Thyroid gland (tissue), 4 donors: ENCODE results near the gene MAML1.

Experiments
- POLR2A ChIP-seq, 2 donors: fragments of 450-650 bp; IDR thresholded peaks; one replicate each; pipeline ENCODE4 v1.6.1; 2017; ENCODE audit warnings: antibody characterized with exemption in 2 of 2, mild to moderate bottlenecking in 2 of 2, moderate library complexity in 1 of 2
- TF ChIP-seq, protein P1 (sequence below), 6 experiments: fragments of 200-600 bp in 3 of 6; fragments of 450-650 bp in 3 of 6; sonication (generic) in 3 of 6; IDR thresholded peaks; one replicate each; pipeline ENCODE4 v1.5.1; 2016 to 2019; ENCODE audit warnings: antibody characterized with exemption in 6 of 6, mild to moderate bottlenecking in 2 of 6, inconsistent platforms in 1 of 6, moderate library complexity in 1 of 6

DNA sequence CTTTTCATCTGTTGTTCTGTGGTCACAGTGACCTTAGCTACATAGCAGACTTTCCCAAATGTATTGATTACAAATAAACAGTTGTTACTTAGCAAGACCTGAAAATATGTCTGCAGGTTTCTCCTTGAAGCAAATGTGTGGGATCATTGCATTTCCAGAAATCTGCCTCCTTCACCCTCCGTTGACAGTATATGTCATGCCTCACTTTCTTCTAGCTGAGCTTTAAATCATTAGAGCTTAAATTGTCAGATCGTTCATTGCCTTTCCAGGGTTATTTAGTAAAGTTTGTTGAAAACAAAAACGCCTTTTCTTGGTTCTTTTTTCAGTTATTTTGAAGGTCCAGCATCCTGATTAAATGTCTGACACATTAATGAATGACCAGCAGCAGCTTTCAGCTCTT lies 2.3 kb upstream of the MAML1 start:
- TF ChIP-seq, protein P1, sequence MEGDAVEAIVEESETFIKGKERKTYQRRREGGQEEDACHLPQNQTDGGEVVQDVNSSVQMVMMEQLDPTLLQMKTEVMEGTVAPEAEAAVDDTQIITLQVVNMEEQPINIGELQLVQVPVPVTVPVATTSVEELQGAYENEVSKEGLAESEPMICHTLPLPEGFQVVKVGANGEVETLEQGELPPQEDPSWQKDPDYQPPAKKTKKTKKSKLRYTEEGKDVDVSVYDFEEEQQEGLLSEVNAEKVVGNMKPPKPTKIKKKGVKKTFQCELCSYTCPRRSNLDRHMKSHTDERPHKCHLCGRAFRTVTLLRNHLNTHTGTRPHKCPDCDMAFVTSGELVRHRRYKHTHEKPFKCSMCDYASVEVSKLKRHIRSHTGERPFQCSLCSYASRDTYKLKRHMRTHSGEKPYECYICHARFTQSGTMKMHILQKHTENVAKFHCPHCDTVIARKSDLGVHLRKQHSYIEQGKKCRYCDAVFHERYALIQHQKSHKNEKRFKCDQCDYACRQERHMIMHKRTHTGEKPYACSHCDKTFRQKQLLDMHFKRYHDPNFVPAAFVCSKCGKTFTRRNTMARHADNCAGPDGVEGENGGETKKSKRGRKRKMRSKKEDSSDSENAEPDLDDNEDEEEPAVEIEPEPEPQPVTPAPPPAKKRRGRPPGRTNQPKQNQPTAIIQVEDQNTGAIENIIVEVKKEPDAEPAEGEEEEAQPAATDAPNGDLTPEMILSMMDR (IDR thresholded peaks at IDR 0.05): no peak
- no peak for TF ChIP-seq POLR2A (IDR thresholded peaks at IDR 0.05)
